Hepatocyte (in vitro differentiated cells): ENCODE data around the gene HJURP.

Source experiments
- EZH2 ChIP-seq: fragments of 200-600 bp; sonication (generic); IDR thresholded peaks from 2 replicates; pipeline ENCODE4 v1.6.1; 2016; ENCODE audit warnings: antibody characterized with exemption, mild to moderate bottlenecking, borderline replicate concordance
- EZH2phosphoT487 ChIP-seq: fragments of 200-600 bp; sonication (generic); IDR thresholded peaks from one replicate; pipeline ENCODE4 v1.6.1; 2018; ENCODE audit warnings: antibody characterized with exemption, mild to moderate bottlenecking, low read depth, moderate library complexity; ENCODE audit not compliant: unreplicated experiment, severe bottlenecking
- TF ChIP-seq, protein P1 (sequence below): fragments of 200-600 bp; sonication (generic); IDR thresholded peaks from 2 replicates; pipeline ENCODE4 v1.5.1; 2016; ENCODE audit warnings: antibody characterized with exemption, mild to moderate bottlenecking; ENCODE audit not compliant: poor library complexity

DNA sequence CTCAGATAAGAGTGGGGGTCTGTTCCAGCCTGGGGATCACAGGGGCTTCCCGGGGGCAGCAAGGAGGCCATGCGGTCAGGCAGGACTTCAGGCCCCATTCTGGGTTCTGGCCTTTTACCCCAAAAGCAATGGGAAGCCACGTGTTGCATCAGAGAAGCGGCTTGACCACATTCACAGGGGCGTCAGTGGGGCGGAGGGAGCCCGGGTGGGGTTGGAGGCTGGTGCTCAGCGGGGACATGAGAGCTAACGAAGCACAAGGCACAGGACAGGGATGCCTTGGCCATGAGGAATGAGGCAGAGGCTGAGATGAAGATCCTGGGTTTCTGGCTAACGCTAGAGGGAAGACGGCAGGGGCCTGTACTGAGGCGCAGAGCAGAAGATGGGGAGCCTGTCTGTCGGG lies 6.1 kb downstream of the HJURP start:
- TF ChIP-seq, protein P1, sequence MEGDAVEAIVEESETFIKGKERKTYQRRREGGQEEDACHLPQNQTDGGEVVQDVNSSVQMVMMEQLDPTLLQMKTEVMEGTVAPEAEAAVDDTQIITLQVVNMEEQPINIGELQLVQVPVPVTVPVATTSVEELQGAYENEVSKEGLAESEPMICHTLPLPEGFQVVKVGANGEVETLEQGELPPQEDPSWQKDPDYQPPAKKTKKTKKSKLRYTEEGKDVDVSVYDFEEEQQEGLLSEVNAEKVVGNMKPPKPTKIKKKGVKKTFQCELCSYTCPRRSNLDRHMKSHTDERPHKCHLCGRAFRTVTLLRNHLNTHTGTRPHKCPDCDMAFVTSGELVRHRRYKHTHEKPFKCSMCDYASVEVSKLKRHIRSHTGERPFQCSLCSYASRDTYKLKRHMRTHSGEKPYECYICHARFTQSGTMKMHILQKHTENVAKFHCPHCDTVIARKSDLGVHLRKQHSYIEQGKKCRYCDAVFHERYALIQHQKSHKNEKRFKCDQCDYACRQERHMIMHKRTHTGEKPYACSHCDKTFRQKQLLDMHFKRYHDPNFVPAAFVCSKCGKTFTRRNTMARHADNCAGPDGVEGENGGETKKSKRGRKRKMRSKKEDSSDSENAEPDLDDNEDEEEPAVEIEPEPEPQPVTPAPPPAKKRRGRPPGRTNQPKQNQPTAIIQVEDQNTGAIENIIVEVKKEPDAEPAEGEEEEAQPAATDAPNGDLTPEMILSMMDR, result no peak
- TF ChIP-seq EZH2phosphoT487, result no peak
- no peak for TF ChIP-seq EZH2
